Liver (tissue), 9 donors: Measurements from ENCODE around the gene HTR1B. TPM values are rescaled to one million over a fixed set of nuclear protein-coding genes. Genes with fewer than 3 reads are reported as not detected.

ENCODE experiments used
- DNase-seq: peaks from one replicate; pipeline ENCODE4 v3.0.0-alpha.2; 2017; ENCODE audit warnings: low spot score
- H3K27ac ChIP-seq, 2 donors: one replicate each; pipeline ENCODE4 v1.7.0; 2013; ENCODE audit warnings: inconsistent platforms in 2 of 2, low read length in 2 of 2, control low read depth in 1 of 2, low read depth in 1 of 2, mild to moderate bottlenecking in 1 of 2
- H3K27me3 ChIP-seq, 4 donors: one replicate each; pipeline versions ENCODE4 v1.6.1 to v1.7.0; 2013; ENCODE audit warnings: low read length in 3 of 4, inconsistent platforms in 1 of 4, mild to moderate bottlenecking in 1 of 4, moderate library complexity in 1 of 4; ENCODE audit not compliant: control insufficient read depth in 4 of 4, insufficient read depth in 4 of 4
- H3K36me3 ChIP-seq, 4 donors: one replicate each; pipeline versions ENCODE4 v1.6.1 to v1.7.0; 2013; ENCODE audit warnings: low read length in 3 of 4, mild to moderate bottlenecking in 3 of 4, low read depth in 1 of 4, moderate library complexity in 1 of 4; ENCODE audit not compliant: control insufficient read depth in 4 of 4, insufficient read depth in 3 of 4
- H3K4me1 ChIP-seq, 4 donors: one replicate each; pipeline versions ENCODE4 v1.6.1 to v1.7.0; 2013; ENCODE audit warnings: low read length in 3 of 4, mild to moderate bottlenecking in 3 of 4, moderate library complexity in 1 of 4; ENCODE audit not compliant: control insufficient read depth in 4 of 4, insufficient read depth in 4 of 4
- H3K4me3 ChIP-seq, 3 donors: one replicate each; pipeline versions ENCODE4 v1.6.1 to v1.7.0; 2013; ENCODE audit warnings: low read length in 3 of 3, control low read depth in 1 of 3, low read depth in 1 of 3, mild to moderate bottlenecking in 1 of 3
- H3K9ac ChIP-seq, 2 donors: one replicate each; pipeline ENCODE4 v1.7.0; 2013; ENCODE audit warnings: low read length in 2 of 2, mild to moderate bottlenecking in 2 of 2, moderate library complexity in 2 of 2, control low read depth in 1 of 2, low read depth in 1 of 2
- H3K9me3 ChIP-seq, 4 donors: one replicate each; pipeline versions ENCODE4 v1.6.1 to v1.7.0; 2013; ENCODE audit warnings: low read length in 3 of 4; ENCODE audit not compliant: control insufficient read depth in 4 of 4
- EGR1 ChIP-seq, 2 donors: IDR thresholded peaks; 2 replicates each; pipeline ENCODE4 v1.6.1; 2016 to 2018; ENCODE audit warnings: antibody characterized with exemption in 2 of 2, low read depth in 2 of 2
- FOXA1 ChIP-seq: IDR thresholded peaks from 2 replicates; pipeline ENCODE4 v1.6.1; 2016; ENCODE audit warnings: antibody characterized with exemption
- FOXA2 ChIP-seq: IDR thresholded peaks from 2 replicates; pipeline ENCODE4 v1.6.1; 2016; ENCODE audit warnings: antibody characterized with exemption
- GABPA ChIP-seq, 2 donors: IDR thresholded peaks in 1 of 2; conservative IDR thresholded peaks in 1 of 2; 2 replicates each; pipeline ENCODE4 v1.6.1; 2016; ENCODE audit warnings: antibody characterized with exemption in 2 of 2, mild to moderate bottlenecking in 1 of 2, moderate library complexity in 1 of 2
- HNF4A ChIP-seq, 2 donors: conservative IDR thresholded peaks; 2 replicates each; pipeline ENCODE4 v1.6.1; 2016; ENCODE audit warnings: antibody characterized with exemption in 2 of 2, mild to moderate bottlenecking in 2 of 2
- JUND ChIP-seq, 2 donors: IDR thresholded peaks; 2 replicates each; pipeline ENCODE4 v1.6.1; 2016; ENCODE audit warnings: antibody characterized with exemption in 2 of 2
- NR2F2 ChIP-seq: IDR thresholded peaks from 2 replicates; pipeline ENCODE4 v1.6.1; 2016; ENCODE audit warnings: antibody characterized with exemption
- RAD21 ChIP-seq, 2 donors: IDR thresholded peaks; 2 replicates each; pipeline ENCODE4 v1.6.1; 2016; ENCODE audit warnings: antibody characterized with exemption in 2 of 2, mild to moderate bottlenecking in 2 of 2
- RXRA ChIP-seq, 2 donors: IDR thresholded peaks; 2 replicates each; pipeline ENCODE4 v1.6.1; 2017 to 2018; ENCODE audit warnings: antibody characterized with exemption in 2 of 2, mild to moderate bottlenecking in 1 of 2
- SP1 ChIP-seq: IDR thresholded peaks from 2 replicates; pipeline ENCODE4 v1.6.1; 2018; ENCODE audit warnings: antibody characterized with exemption, mild to moderate bottlenecking
- TAF1 ChIP-seq: conservative IDR thresholded peaks from 2 replicates; pipeline ENCODE4 v1.6.1; 2016; ENCODE audit warnings: antibody characterized with exemption, mild to moderate bottlenecking
- YY1 ChIP-seq: IDR thresholded peaks from 2 replicates; pipeline ENCODE4 v1.6.1; 2016; ENCODE audit warnings: antibody characterized with exemption, mild to moderate bottlenecking
- WGBS: extraction: QIAGEN DNeasy Blood & Tissue Kit; methylation state at CpG from one replicate; pipeline ENCODE4 v1.1.7; 2013; 5-methylcytosine and 5-hydroxymethylcytosine counted together
- polyA plus RNA-seq, 2 donors: library from polyadenylated mRNA; stranded (reverse) in 1 of 2; unstranded in 1 of 2; fragments of 200-250 nt in 1 of 2; fragments of >200 nt in 1 of 2; fragmentation: Nextera tagmentation in 1 of 2; extraction: Ambion mirVana in 1 of 2; gene quantifications; one replicate each; pipeline versions ENCODE4 v1.2.1 to v1.2.3, GENCODE V29; 2013 to 2015
- total RNA-seq, 2 donors: library from RNA; depleted of rRNA; stranded (reverse); fragments of >200 nt; gene quantifications; one replicate each; pipeline ENCODE4 v1.2.3, GENCODE V29; 2014
- TF ChIP-seq, protein P1 (sequence below): IDR thresholded peaks from 2 replicates; pipeline ENCODE4 v1.6.1; 2016; ENCODE audit warnings: antibody characterized with exemption
- TF ChIP-seq, protein P2 (sequence below): IDR thresholded peaks from 2 replicates; pipeline ENCODE4 v1.6.1; 2016; ENCODE audit warnings: antibody characterized with exemption, mild to moderate bottlenecking
- TF ChIP-seq, protein P3 (sequence below): fragments of 150-350 bp; IDR thresholded peaks from 2 replicates; pipeline ENCODE4 v1.5.1; 2017; ENCODE audit warnings: improper control_type of control experiment, low read depth, low read length; ENCODE audit not compliant: missing input control
- TF ChIP-seq, protein P4 (sequence below): IDR thresholded peaks from 2 replicates; pipeline ENCODE4 v1.6.1; 2016; ENCODE audit warnings: antibody characterized with exemption
- TF ChIP-seq, protein P5 (sequence below): IDR thresholded peaks from 2 replicates; pipeline ENCODE4 v1.6.1; 2016; ENCODE audit warnings: antibody characterized with exemption
- donor health status: healthy.
- donor health status: healthy.
- donor health status: healthy.
- donor health status: healthy.
- donor health status: healthy.

Gene HTR1B
- total and polyA plus RNA-seq, 4 donors = 0.08 TPM; not detected in 3

DNA sequence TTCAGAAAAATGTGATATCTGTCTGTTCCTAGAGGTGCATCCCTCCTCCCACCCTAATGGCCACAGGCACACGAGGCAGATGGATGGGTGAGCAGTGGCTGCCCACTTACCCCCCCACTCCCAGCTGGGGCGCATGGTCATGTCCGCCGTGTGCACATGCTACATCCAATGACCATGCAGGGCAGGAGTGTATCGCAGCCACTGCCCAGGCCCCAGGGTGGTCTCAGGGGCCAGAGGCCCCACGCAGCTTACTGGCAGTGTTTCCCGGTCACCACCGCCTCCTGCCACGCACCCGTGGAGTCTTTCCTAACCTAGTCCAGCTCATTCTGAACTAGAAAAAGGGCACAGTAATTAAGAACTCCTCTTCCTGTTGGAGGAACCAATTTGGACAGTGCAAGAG lies 11.7 kb upstream of the HTR1B start:
- Histone ChIP-seq H3K27ac (no peak overlapping the region), H3K9me3 (peaks cover 0 to 10% (median 2%) of the 10 kb centered on the region in 4 donors), H3K4me3 (no peak overlapping the region), H3K27me3 (peaks cover 0 to 1% (median 0%) of the 10 kb centered on the region in 4 donors), H3K9ac (no peak overlapping the region), H3K4me1 (no peaks in the 10 kb centered on the region), H3K36me3 (no peaks in the 10 kb centered on the region)
- DNase-seq = no peak
- TF ChIP-seq YY1 (no peak), JUND (IDR thresholded peaks at IDR 0.05) (no peak), RXRA (IDR thresholded peaks at IDR 0.05) (no peak), EGR1 (IDR thresholded peaks at IDR 0.05; ENCODE audit: low read depth in 2 of 2) (no peak), HNF4A (conservative IDR thresholded peaks at IDR 0.05) (no peak), FOXA1 (no peak), RAD21 (IDR thresholded peaks at IDR 0.05) (no peak), TAF1 (no peak), NR2F2 (no peak)
- TF ChIP-seq, protein P1, sequence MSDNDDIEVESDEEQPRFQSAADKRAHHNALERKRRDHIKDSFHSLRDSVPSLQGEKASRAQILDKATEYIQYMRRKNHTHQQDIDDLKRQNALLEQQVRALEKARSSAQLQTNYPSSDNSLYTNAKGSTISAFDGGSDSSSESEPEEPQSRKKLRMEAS = no peak
- TF ChIP-seq, protein P2, sequence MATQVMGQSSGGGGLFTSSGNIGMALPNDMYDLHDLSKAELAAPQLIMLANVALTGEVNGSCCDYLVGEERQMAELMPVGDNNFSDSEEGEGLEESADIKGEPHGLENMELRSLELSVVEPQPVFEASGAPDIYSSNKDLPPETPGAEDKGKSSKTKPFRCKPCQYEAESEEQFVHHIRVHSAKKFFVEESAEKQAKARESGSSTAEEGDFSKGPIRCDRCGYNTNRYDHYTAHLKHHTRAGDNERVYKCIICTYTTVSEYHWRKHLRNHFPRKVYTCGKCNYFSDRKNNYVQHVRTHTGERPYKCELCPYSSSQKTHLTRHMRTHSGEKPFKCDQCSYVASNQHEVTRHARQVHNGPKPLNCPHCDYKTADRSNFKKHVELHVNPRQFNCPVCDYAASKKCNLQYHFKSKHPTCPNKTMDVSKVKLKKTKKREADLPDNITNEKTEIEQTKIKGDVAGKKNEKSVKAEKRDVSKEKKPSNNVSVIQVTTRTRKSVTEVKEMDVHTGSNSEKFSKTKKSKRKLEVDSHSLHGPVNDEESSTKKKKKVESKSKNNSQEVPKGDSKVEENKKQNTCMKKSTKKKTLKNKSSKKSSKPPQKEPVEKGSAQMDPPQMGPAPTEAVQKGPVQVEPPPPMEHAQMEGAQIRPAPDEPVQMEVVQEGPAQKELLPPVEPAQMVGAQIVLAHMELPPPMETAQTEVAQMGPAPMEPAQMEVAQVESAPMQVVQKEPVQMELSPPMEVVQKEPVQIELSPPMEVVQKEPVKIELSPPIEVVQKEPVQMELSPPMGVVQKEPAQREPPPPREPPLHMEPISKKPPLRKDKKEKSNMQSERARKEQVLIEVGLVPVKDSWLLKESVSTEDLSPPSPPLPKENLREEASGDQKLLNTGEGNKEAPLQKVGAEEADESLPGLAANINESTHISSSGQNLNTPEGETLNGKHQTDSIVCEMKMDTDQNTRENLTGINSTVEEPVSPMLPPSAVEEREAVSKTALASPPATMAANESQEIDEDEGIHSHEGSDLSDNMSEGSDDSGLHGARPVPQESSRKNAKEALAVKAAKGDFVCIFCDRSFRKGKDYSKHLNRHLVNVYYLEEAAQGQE = no peak
- WGBS = 93% methylated on average over 10 of the region's 10 CpGs

DNA sequence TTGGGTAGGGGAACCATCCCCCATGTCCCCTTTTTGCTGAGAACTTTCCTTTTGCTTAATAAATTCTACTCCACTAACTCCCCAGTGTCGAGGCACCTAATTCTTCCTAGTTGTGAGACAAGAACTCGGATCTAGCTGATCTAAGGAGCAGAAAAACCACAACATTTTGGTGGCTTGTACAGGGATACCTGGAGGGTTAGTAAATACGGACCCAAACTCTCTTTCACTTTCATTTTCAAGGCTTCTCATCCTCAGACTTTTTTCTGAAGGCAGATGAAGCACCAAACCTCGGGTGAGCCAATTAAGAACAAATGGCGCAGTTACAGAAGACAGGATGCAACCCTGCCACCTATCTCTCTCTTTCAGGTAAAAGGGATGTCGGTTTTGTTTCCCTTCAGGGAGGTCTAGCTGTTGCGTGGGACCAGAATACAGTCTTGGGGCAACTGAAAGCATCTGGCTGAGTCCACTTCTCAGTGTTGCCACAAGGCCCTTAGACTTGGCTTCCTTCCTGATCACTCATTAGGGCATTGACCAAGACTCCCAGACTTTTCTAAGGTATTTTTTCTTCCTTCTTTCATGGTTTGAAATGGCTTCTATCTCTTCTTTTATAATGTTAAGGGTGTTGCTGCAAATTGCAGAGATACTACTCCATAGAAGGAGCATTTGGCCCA lies 11.1 kb upstream of the HTR1B start:
- no peaks in the 10 kb centered on the region for H3K27me3 ChIP-seq
- H3K4me3 ChIP-seq = no peak overlapping the region
- H3K36me3 ChIP-seq = no peaks in the 10 kb centered on the region
- no peaks in the 10 kb centered on the region for H3K4me1 ChIP-seq
- no peak overlapping the region for H3K27ac ChIP-seq
- DNase-seq = no peak
- no peak for TF ChIP-seq EGR1 (IDR thresholded peaks at IDR 0.05; ENCODE audit: low read depth in 2 of 2)
- WGBS = 79% methylated on average over 7 of the region's 7 CpGs
- no peak overlapping the region for H3K9ac ChIP-seq
- peaks cover 0 to 10% (median 2%) of the 10 kb centered on the region in 4 donors for H3K9me3 ChIP-seq

DNA sequence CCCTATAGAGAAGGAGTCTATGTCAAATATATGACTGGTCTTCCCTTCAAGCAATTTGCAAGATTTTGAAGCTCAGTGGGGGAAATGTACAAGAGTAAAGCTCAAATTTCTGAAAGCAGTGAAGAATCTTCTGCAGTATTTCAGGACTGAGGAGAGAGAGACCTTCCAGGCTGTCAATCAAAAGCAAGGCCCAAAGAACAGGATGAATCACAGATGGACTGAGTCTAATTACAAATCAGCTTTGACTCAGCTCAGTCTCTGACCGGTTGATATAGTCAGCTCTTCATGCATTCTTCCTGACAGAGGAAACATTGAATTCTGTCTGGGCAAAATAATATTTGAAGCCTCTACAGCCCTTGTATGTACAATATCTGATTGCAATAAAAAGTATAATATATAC lies 7.7 kb upstream of the HTR1B start:
- no peak for DNase-seq
- H3K9me3 ChIP-seq = peaks cover 0 to 10% (median 2%) of the 10 kb centered on the region in 4 donors
- H3K36me3 ChIP-seq = no peaks in the 10 kb centered on the region
- peaks cover 2 to 9% (median 5%) of the 10 kb centered on the region in 4 donors for H3K4me1 ChIP-seq
- TF ChIP-seq JUND (IDR thresholded peaks at IDR 0.05) (no peak), GABPA (IDR thresholded peaks at IDR 0.05 in 1 of 2, conservative IDR thresholded peaks at IDR 0.05 in 1 of 2) (no peak), SP1 (no peak), RXRA (IDR thresholded peaks at IDR 0.05) (no peak), FOXA2 (no peak), YY1 (no peak), FOXA1 (no peak), EGR1 (IDR thresholded peaks at IDR 0.05; ENCODE audit: low read depth in 2 of 2) (no peak), RAD21 (IDR thresholded peaks at IDR 0.05) (no peak)
- TF ChIP-seq, protein P3, sequence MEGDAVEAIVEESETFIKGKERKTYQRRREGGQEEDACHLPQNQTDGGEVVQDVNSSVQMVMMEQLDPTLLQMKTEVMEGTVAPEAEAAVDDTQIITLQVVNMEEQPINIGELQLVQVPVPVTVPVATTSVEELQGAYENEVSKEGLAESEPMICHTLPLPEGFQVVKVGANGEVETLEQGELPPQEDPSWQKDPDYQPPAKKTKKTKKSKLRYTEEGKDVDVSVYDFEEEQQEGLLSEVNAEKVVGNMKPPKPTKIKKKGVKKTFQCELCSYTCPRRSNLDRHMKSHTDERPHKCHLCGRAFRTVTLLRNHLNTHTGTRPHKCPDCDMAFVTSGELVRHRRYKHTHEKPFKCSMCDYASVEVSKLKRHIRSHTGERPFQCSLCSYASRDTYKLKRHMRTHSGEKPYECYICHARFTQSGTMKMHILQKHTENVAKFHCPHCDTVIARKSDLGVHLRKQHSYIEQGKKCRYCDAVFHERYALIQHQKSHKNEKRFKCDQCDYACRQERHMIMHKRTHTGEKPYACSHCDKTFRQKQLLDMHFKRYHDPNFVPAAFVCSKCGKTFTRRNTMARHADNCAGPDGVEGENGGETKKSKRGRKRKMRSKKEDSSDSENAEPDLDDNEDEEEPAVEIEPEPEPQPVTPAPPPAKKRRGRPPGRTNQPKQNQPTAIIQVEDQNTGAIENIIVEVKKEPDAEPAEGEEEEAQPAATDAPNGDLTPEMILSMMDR = no peak
- TF ChIP-seq, protein P4, sequence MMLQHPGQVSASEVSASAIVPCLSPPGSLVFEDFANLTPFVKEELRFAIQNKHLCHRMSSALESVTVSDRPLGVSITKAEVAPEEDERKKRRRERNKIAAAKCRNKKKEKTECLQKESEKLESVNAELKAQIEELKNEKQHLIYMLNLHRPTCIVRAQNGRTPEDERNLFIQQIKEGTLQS = no peak
- TF ChIP-seq, protein P5, sequence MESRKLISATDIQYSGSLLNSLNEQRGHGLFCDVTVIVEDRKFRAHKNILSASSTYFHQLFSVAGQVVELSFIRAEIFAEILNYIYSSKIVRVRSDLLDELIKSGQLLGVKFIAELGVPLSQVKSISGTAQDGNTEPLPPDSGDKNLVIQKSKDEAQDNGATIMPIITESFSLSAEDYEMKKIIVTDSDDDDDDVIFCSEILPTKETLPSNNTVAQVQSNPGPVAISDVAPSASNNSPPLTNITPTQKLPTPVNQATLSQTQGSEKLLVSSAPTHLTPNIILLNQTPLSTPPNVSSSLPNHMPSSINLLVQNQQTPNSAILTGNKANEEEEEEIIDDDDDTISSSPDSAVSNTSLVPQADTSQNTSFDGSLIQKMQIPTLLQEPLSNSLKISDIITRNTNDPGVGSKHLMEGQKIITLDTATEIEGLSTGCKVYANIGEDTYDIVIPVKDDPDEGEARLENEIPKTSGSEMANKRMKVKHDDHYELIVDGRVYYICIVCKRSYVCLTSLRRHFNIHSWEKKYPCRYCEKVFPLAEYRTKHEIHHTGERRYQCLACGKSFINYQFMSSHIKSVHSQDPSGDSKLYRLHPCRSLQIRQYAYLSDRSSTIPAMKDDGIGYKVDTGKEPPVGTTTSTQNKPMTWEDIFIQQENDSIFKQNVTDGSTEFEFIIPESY = no peak
- no peak overlapping the region for H3K4me3 ChIP-seq
- H3K27me3 ChIP-seq = peaks cover 0 to 4% (median 0%) of the 10 kb centered on the region in 4 donors
- no peak overlapping the region for H3K9ac ChIP-seq
- 88% methylated on average over 1 of the region's 1 CpG for WGBS
- no peak overlapping the region for H3K27ac ChIP-seq
